Adrenal gland (tissue), 5 donors: ENCODE data around the gene DPP6.

ENCODE experiments used
- POLR2A ChIP-seq, 2 donors: fragments of 450-650 bp; IDR thresholded peaks; one replicate each; pipeline ENCODE4 v1.6.1; 2017; ENCODE audit warnings: antibody characterized with exemption in 2 of 2, mild to moderate bottlenecking in 2 of 2, moderate library complexity in 1 of 2
- TF ChIP-seq, protein P1 (sequence below), 6 experiments: fragments of 450-650 bp in 4 of 6; fragments of 200-600 bp in 2 of 6; sonication (generic) in 1 of 6; IDR thresholded peaks; 1 replicate in 5 of 6; 2 replicates in 1 of 6; pipeline versions ENCODE4 v1.5.1 to v1.8.0; 2016 to 2021; ENCODE audit warnings: antibody characterized with exemption in 6 of 6, mild to moderate bottlenecking in 2 of 6, moderate library complexity in 1 of 6
- donor health status: DM: no; HTN: no; CAD: no.

GRCh38 chr7:154720016-154720415 lies 667.8 kb downstream of the DPP6 start:
- TF ChIP-seq, protein P1, sequence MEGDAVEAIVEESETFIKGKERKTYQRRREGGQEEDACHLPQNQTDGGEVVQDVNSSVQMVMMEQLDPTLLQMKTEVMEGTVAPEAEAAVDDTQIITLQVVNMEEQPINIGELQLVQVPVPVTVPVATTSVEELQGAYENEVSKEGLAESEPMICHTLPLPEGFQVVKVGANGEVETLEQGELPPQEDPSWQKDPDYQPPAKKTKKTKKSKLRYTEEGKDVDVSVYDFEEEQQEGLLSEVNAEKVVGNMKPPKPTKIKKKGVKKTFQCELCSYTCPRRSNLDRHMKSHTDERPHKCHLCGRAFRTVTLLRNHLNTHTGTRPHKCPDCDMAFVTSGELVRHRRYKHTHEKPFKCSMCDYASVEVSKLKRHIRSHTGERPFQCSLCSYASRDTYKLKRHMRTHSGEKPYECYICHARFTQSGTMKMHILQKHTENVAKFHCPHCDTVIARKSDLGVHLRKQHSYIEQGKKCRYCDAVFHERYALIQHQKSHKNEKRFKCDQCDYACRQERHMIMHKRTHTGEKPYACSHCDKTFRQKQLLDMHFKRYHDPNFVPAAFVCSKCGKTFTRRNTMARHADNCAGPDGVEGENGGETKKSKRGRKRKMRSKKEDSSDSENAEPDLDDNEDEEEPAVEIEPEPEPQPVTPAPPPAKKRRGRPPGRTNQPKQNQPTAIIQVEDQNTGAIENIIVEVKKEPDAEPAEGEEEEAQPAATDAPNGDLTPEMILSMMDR (IDR thresholded peaks at IDR 0.05), result no peak
- no peak for TF ChIP-seq POLR2A (IDR thresholded peaks at IDR 0.05)
